ENCODE data around the gene NCMAP. TPM values are rescaled to one million over a fixed set of nuclear protein-coding genes. Genes with fewer than 3 reads are reported as not detected.

The NCMAP gene
- total RNA-seq, 2 experiments from 2014 or later: 0.11 to 0.20 TPM

DNA sequence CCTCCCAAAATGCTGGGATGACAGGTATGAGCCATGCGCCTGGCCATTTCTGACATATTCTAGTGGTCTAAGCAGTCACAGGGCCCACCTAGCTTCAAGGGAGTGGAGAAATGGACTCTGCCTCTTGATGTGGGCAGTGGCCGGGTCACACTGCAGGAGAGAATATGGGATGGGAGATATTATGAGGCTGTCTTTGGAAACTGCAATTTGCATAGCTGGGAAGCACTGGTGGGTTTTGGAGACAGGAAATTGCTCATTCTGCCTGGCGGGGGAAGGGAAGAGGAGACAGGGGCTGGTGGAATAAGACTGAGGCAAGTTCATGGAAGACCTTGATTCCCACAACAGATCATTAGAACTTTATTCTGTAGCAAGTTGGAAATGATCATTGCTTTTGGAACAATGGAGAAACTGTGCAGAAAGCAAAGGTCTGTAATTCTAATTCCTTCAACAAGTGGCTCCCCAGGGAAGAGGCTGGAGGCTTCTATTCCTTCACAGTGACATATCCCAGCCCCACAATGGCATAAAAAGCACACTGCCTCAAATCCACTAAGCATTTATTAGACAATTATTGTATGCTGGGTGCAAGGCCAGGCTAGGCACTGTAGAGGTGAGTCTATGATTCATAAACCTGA lies 10.5 kb downstream of the NCMAP start:
- ChIA-PET POLR2A (interaction anchor here (0.8 kb wide), 1 partner anchor 20 kb away, joined by 3 read pairs; no protein-coding TSS in a partner anchor), CTCF (no interaction called here)
- no peaks in the 10 kb centered on the region for H3K9me3 Mint-ChIP-seq
- no peak overlapping the region for H3K4me3 Mint-ChIP-seq
- H3K36me3 Mint-ChIP-seq (ENCODE audit: low read depth): no peaks in the 10 kb centered on the region
- DNase-seq: no peak
- ATAC-seq: no peak
- H3K4me1 Mint-ChIP-seq (ENCODE audit: low read depth): peaks cover 6% of the 10 kb centered on the region
- no peak overlapping the region for H3K27ac Mint-ChIP-seq
- peaks cover 2% of the 10 kb centered on the region for H3K27me3 Mint-ChIP-seq
- intact Hi-C loops (cut with micrococcal nuclease): no loop called here
- TF ChIP-seq, protein P1, sequence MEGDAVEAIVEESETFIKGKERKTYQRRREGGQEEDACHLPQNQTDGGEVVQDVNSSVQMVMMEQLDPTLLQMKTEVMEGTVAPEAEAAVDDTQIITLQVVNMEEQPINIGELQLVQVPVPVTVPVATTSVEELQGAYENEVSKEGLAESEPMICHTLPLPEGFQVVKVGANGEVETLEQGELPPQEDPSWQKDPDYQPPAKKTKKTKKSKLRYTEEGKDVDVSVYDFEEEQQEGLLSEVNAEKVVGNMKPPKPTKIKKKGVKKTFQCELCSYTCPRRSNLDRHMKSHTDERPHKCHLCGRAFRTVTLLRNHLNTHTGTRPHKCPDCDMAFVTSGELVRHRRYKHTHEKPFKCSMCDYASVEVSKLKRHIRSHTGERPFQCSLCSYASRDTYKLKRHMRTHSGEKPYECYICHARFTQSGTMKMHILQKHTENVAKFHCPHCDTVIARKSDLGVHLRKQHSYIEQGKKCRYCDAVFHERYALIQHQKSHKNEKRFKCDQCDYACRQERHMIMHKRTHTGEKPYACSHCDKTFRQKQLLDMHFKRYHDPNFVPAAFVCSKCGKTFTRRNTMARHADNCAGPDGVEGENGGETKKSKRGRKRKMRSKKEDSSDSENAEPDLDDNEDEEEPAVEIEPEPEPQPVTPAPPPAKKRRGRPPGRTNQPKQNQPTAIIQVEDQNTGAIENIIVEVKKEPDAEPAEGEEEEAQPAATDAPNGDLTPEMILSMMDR (IDR thresholded peaks at IDR 0.05): no peak

DNA sequence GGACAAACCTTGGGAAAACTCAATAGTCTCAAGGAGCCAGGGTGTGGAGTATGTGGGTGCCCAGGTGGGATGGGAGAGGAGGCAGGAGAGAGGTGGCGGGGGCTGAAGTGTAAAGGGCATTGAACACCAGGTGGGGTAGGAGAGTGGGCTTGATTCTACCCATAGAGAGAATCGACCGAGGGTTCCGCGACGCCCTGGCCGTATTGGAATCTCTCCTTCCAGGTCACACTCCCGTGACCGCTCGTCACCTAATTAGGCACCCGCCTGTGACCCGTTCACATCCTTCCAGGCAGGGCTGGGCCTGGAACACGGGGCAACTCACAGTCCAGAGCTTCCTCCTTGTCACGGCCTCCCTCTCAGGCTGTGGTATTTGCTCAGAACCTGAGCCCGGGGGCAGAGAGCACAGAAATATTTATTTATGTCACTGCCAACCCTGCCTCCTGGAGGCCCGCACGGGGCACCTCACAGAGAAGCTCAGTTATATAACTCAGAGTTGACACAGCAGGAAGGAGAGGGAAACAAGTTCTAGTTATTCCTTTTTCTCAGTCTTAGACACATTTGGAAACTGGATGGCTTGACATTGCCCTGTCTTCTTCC lies 12.0 kb downstream of the NCMAP start:
- TF ChIP-seq, protein P1 (IDR thresholded peaks at IDR 0.05): no peak
- peaks cover 1% of the 10 kb centered on the region for H3K27me3 Mint-ChIP-seq
- H3K27ac Mint-ChIP-seq: no peak overlapping the region
- peaks cover 15% of the 10 kb centered on the region for H3K4me1 Mint-ChIP-seq (ENCODE audit: low read depth)
- no peaks in the 10 kb centered on the region for H3K9me3 Mint-ChIP-seq
- ChIA-PET POLR2A (no interaction called here), CTCF (interaction anchor here (4.2 kb wide), 1 partner anchor 19 kb away, joined by 17 read pairs; no protein-coding TSS in a partner anchor)
- DNase-seq (no peak), ATAC-seq (no peak)
- H3K36me3 Mint-ChIP-seq (ENCODE audit: low read depth): no peaks in the 10 kb centered on the region
- H3K4me3 Mint-ChIP-seq: no peak overlapping the region
- intact Hi-C loops (cut with micrococcal nuclease): no loop called here

DNA sequence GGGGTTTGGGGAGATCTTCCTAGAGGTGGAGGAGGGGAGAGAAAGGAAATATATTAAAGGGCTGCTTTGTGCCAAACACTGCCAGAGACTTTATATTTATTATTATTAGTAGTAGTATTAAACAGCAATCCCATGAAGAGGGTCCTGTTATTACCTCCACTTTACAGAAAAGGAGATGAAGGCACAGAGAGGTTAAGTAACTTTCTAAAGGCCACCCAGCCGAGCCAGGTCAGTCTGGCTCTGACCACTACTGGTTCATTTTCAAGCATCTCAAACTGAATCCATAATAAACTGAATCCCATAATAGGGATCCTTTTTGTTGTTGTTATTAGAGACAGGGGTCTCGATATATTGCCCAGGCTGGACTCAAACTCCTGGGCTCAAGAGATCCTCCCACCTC lies 12.6 kb downstream of the NCMAP start:
- Mint-ChIP-seq H3K4me1 (ENCODE audit: low read depth) (peaks cover 16% of the 10 kb centered on the region), H3K36me3 (ENCODE audit: low read depth) (no peaks in the 10 kb centered on the region), H3K4me3 (no peak overlapping the region), H3K27me3 (no peaks in the 10 kb centered on the region), H3K9me3 (no peaks in the 10 kb centered on the region), H3K27ac (no peak overlapping the region)
- DNase-seq (no peak), ATAC-seq (no peak)
- ChIA-PET CTCF (interaction anchor here (4.2 kb wide), 1 partner anchor 19 kb away, joined by 17 read pairs; no protein-coding TSS in a partner anchor), POLR2A (no interaction called here)
- TF ChIP-seq, protein P1 (IDR thresholded peaks at IDR 0.05): no peak
- intact Hi-C loops (cut with micrococcal nuclease): no loop called here

DNA sequence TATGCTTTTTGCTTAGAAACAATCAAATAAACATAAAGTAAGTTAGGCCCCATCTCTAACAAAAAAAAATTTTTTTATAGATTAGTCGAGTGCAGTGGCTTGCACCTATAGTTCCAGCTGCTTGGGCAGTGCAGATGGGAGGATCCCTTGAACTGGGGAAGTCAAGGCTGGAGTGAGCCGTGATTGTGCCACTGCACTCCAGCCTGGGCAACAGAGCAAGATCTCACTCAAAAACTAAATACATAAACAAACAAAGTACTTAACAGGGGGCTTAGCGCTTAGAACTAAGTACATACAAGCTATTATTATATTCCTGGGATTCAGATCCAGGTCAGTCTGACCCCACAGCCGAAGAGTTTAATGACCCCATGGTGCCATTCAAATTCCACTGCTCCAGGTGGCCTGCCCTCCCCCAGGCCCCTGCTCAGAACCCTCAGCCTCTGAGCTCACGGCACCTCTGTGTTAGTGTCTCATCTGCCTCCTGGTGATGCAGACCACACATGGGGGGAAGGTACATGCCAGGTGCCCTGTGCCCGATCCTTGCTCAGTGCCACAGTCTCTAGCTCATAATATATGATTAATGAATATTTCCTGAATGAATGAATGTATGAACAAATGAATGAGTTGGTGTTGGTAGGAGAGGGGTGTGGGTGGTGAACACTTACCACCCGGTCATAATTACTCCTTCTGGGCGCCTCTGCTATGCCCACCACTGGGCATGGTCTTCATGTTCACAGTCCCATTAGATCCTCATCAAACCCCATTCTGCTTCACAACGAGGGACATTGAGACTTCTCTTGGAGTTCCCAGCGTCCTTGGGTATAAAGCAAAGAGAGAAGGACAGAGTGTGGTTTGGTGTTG lies 14.6 kb downstream of the NCMAP start:
- TF ChIP-seq, protein P1 (IDR thresholded peaks at IDR 0.05): no peak
- ChIA-PET CTCF (interaction anchor here (0.7 to 4.2 kb wide), 2 partner anchors 17 to 465 kb away, joined by 3 to 17 read pairs; no protein-coding TSS in a partner anchor), POLR2A (no interaction called here)
- intact Hi-C loops (cut with micrococcal nuclease): no loop called here
- Mint-ChIP-seq H3K27ac (no peak overlapping the region), H3K4me1 (ENCODE audit: low read depth) (peaks cover 16% of the 10 kb centered on the region), H3K9me3 (no peaks in the 10 kb centered on the region), H3K27me3 (no peaks in the 10 kb centered on the region), H3K4me3 (no peak overlapping the region), H3K36me3 (ENCODE audit: low read depth) (no peaks in the 10 kb centered on the region)
- ATAC-seq (no peak), DNase-seq (no peak)

All from activated CD8-positive, alpha-beta T cell treated with anti-CD3 and anti-CD28 coated beads for 36 hours (primary cell).